Osteoblast (primary cell): Measurements from ENCODE around the gene GSTK1. TPM values are rescaled to one million over a fixed set of nuclear protein-coding genes. Genes with fewer than 3 reads are reported as not detected.

Experiments used
- DNase-seq: peaks from one replicate; pipeline ENCODE4 v3.0.0; 2011; ENCODE audit warnings: low spot score, mixed read lengths; ENCODE audit not compliant: insufficient read length; ENCODE audit errors: missing footprints
- H2AFZ ChIP-seq: 2 replicates; pipeline ENCODE4 v1.6.0; 2011; ENCODE audit warnings: mild to moderate bottlenecking, low read length
- H3K27ac ChIP-seq: 2 replicates; pipeline ENCODE4 v1.5.1; 2011; ENCODE audit warnings: mild to moderate bottlenecking, low read depth, low read length, moderate library complexity
- H3K27me3 ChIP-seq: 2 replicates; pipeline ENCODE4 v1.6.0; 2012; ENCODE audit warnings: mild to moderate bottlenecking, control low read depth, inconsistent platforms, low read length, moderate library complexity; ENCODE audit not compliant: insufficient read depth
- H3K36me3 ChIP-seq: 2 replicates; pipeline ENCODE4 v1.5.1; 2011; ENCODE audit warnings: mild to moderate bottlenecking, low read length, control low read depth, moderate library complexity; ENCODE audit not compliant: insufficient read depth
- H3K4me1 ChIP-seq: 2 replicates; pipeline ENCODE4 v1.5.1; 2011; ENCODE audit warnings: mild to moderate bottlenecking, low read length, control low read depth, moderate library complexity; ENCODE audit not compliant: insufficient read depth
- H3K4me2 ChIP-seq: 2 replicates; pipeline ENCODE4 v1.6.0; 2011; ENCODE audit warnings: mild to moderate bottlenecking, low read length; ENCODE audit not compliant: insufficient read depth
- H3K4me3 ChIP-seq: fragments of 200-600 bp; sonication (generic); 3 replicates; pipeline ENCODE4 v1.5.1; 2012; ENCODE audit warnings: mild to moderate bottlenecking, low read length, inconsistent platforms; ENCODE audit not compliant: insufficient read depth
- H3K79me2 ChIP-seq: 2 replicates; pipeline ENCODE4 v1.6.0; 2012; ENCODE audit warnings: mild to moderate bottlenecking, low read length, control low read depth, inconsistent platforms; ENCODE audit not compliant: insufficient read depth
- H3K9me3 ChIP-seq: 2 replicates; pipeline ENCODE4 v1.5.1; 2011; ENCODE audit warnings: low read depth, low read length, control low read depth
- H4K20me1 ChIP-seq: 2 replicates; pipeline ENCODE4 v1.6.0; 2012; ENCODE audit warnings: mild to moderate bottlenecking, low read length, control low read depth; ENCODE audit not compliant: insufficient read depth
- total RNA-seq: library from RNA; depleted of rRNA; stranded (reverse); fragments of >200 nt; gene quantifications from 2 replicates; pipeline ENCODE4 v1.2.3, GENCODE V29; 2012
- TF ChIP-seq, protein P1 (sequence below): IDR thresholded peaks from 2 replicates; pipeline ENCODE4 v1.5.1; 2011; ENCODE audit warnings: mild to moderate bottlenecking, low read depth, low read length, moderate library complexity; ENCODE audit errors: extremely low read depth

Gene GSTK1
- total RNA-seq, 1 donor: 99.9 TPM

DNA sequence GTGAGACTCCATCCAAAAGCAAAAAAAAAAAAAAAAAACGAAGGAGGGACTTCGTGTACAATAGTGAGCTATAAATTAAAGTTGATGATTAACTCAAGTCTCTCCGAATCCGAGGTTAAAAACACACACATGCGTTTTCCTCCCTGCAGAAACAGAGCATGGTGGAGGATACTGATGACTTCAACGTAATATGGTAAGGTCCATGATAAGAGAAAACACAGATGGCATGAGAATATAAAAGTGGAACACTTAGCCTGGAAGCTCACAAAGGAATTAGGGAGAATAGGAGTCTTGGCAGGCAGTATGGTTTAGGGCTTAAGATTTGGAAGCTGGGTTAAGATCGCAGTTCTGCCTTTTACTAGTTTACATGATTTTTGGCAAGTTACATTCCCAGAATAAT, 20.1 kb upstream of the GSTK1 start:
- Histone ChIP-seq H3K27me3 (peaks cover 5% of the 10 kb centered on the region), H3K9me3 (no peaks in the 10 kb centered on the region), H3K36me3 (no peaks in the 10 kb centered on the region), H2AFZ (no peak overlapping the region), H3K4me1 (peaks cover 19% of the 10 kb centered on the region), H3K4me2 (no peak overlapping the region), H4K20me1 (no peaks in the 10 kb centered on the region), H3K4me3 (no peak overlapping the region), H3K27ac (no peak overlapping the region), H3K79me2 (no peaks in the 10 kb centered on the region)
- TF ChIP-seq, protein P1, sequence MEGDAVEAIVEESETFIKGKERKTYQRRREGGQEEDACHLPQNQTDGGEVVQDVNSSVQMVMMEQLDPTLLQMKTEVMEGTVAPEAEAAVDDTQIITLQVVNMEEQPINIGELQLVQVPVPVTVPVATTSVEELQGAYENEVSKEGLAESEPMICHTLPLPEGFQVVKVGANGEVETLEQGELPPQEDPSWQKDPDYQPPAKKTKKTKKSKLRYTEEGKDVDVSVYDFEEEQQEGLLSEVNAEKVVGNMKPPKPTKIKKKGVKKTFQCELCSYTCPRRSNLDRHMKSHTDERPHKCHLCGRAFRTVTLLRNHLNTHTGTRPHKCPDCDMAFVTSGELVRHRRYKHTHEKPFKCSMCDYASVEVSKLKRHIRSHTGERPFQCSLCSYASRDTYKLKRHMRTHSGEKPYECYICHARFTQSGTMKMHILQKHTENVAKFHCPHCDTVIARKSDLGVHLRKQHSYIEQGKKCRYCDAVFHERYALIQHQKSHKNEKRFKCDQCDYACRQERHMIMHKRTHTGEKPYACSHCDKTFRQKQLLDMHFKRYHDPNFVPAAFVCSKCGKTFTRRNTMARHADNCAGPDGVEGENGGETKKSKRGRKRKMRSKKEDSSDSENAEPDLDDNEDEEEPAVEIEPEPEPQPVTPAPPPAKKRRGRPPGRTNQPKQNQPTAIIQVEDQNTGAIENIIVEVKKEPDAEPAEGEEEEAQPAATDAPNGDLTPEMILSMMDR: no peak
- DNase-seq: no peak

DNA sequence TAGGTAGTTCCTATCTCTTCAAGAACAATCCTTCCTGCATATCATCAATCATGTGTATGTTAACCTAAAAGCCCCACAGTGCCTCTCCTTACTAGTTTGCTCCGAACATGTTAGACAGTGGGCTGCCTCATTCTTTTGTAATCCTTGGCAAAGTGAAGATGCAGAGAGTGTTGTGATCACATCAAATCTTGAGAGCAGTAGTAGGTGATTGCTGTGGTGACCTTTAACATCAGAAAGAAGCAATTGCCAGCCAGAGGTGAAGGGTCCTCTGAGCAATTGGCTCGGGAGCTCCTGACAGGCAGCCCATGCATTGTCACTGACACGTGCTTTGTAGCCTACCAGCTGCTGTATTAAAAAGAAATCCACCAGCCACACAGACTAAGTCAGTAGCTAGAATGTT, 19.6 kb upstream of the GSTK1 start:
- H3K4me2 ChIP-seq: no peak overlapping the region
- H3K4me3 ChIP-seq: no peak overlapping the region
- H3K27me3 ChIP-seq: peaks cover 5% of the 10 kb centered on the region
- H3K9me3 ChIP-seq: no peaks in the 10 kb centered on the region
- peaks cover 19% of the 10 kb centered on the region for H3K4me1 ChIP-seq
- no peak overlapping the region for H3K27ac ChIP-seq
- no peaks in the 10 kb centered on the region for H3K79me2 ChIP-seq
- no peak for DNase-seq
- no peaks in the 10 kb centered on the region for H3K36me3 ChIP-seq
- TF ChIP-seq, protein P1: no peak
- no peak overlapping the region for H2AFZ ChIP-seq
- no peaks in the 10 kb centered on the region for H4K20me1 ChIP-seq

DNA sequence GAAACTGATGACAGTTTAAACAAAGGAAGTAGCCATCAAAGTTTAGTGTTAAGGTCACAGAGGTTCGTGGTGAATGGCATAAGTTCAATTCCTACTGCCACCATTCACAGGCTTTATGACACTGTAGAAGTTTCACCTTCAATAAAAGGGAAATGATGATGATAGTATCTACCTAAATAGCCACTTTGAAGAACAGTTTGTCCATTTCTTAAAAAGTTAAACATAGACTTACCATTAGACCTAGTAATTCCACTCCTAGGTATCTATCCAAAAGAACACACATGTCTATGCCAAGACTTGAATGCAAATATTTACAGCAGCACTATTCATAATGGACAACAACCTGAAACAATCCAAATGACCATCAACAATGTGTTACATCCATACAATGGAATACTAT, 18.9 kb upstream of the GSTK1 start:
- no peak overlapping the region for H3K4me2 ChIP-seq

DNA sequence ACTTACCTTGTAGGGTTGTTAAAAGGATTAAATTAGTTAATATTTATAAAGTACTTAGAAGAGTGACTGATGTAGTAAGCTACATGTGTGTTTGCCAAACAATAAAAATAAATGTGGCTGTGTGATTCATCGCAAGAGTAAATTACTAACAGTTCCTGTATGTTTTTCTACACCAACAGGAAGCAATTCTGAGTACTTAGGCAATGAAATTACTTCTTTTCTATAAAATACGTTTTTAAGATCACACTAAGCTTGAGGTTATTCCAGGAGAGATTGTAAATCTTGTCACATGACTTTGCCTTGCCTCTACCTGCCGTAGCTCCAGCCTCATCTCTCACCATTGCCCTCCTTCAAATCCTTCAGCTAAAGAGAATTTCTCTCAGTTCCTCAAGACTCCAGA, 18.1 kb upstream of the GSTK1 start:
- TF ChIP-seq, protein P1: no peak
- Histone ChIP-seq H4K20me1 (no peaks in the 10 kb centered on the region), H3K4me3 (no peak overlapping the region), H3K27me3 (peaks cover 5% of the 10 kb centered on the region), H3K9me3 (no peaks in the 10 kb centered on the region), H3K79me2 (no peaks in the 10 kb centered on the region), H3K4me1 (peaks cover 12% of the 10 kb centered on the region), H3K36me3 (no peaks in the 10 kb centered on the region), H2AFZ (no peak overlapping the region), H3K27ac (no peak overlapping the region), H3K4me2 (no peak overlapping the region)
- no peak for DNase-seq

More for the DNA sequence above, 18.9 kb upstream of the GSTK1 start:
- peaks cover 17% of the 10 kb centered on the region for H3K4me1 ChIP-seq
- no peak overlapping the region for H3K27ac ChIP-seq
- no peak overlapping the region for H3K4me3 ChIP-seq
- no peaks in the 10 kb centered on the region for H3K36me3 ChIP-seq
- no peak overlapping the region for H2AFZ ChIP-seq
- no peaks in the 10 kb centered on the region for H4K20me1 ChIP-seq
- no peaks in the 10 kb centered on the region for H3K9me3 ChIP-seq
- TF ChIP-seq, protein P1: no peak
- no peaks in the 10 kb centered on the region for H3K79me2 ChIP-seq
- no peak for DNase-seq
- H3K27me3 ChIP-seq: peaks cover 5% of the 10 kb centered on the region
